ENCODE measurements around the gene ZNF385B.

DNA sequence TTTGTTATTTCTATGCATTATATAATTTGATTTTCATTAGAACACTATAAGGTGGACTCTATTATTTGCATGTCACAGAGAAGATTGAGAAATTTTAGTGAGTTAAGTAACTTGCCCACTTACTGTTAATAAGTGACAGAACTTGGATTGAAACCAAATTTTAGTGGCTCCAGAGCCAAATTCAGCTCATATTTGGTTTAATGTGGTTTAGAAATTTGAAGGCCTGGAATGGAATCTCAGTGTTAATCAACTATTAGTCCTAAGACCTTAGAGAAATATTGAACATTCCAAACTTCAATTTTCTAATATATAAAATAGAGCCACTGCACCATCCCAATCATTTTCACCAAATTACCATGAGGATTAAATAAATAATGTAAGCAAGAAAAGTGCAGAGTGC, 281.6 kb downstream of the ZNF385B start:
- TF ChIP-seq EZH2phosphoT487 (IDR thresholded peaks at IDR 0.05; ENCODE audit: borderline replicate concordance, low read depth, low read length) = no peak
- TF ChIP-seq, protein P1, sequence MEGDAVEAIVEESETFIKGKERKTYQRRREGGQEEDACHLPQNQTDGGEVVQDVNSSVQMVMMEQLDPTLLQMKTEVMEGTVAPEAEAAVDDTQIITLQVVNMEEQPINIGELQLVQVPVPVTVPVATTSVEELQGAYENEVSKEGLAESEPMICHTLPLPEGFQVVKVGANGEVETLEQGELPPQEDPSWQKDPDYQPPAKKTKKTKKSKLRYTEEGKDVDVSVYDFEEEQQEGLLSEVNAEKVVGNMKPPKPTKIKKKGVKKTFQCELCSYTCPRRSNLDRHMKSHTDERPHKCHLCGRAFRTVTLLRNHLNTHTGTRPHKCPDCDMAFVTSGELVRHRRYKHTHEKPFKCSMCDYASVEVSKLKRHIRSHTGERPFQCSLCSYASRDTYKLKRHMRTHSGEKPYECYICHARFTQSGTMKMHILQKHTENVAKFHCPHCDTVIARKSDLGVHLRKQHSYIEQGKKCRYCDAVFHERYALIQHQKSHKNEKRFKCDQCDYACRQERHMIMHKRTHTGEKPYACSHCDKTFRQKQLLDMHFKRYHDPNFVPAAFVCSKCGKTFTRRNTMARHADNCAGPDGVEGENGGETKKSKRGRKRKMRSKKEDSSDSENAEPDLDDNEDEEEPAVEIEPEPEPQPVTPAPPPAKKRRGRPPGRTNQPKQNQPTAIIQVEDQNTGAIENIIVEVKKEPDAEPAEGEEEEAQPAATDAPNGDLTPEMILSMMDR (conservative IDR thresholded peaks at IDR 0.05; ENCODE audit: low read length) = no peak

All from OCI-LY7 (cell line).